Spleen (tissue), 11 donors: ENCODE measurements around the gene TMEM69. TPM values are rescaled to one million over a fixed set of nuclear protein-coding genes. Genes with fewer than 3 reads are reported as not detected.

Source experiments
- DNase-seq: peaks from one replicate; pipeline ENCODE4 v3.0.0-alpha.2; 2020
- H3K27ac ChIP-seq, 8 donors: fragments of 200-600 bp; sonication (generic) in 7 of 8; 1 replicate in 4 of 8; 2 replicates in 4 of 8; pipeline versions ENCODE4 v1.5.0 to v1.8.0; 2016 to 2021; ENCODE audit warnings: inconsistent platforms in 4 of 8, mild to moderate bottlenecking in 4 of 8, moderate library complexity in 1 of 8
- H3K27me3 ChIP-seq, 7 donors: fragments of 200-600 bp; sonication (generic) in 6 of 7; replicated peaks in 1 of 7; 1 replicate in 4 of 7; 2 replicates in 3 of 7; pipeline versions ENCODE4 v1.5.0 to v1.8.0; 2016 to 2021; ENCODE audit warnings: inconsistent platforms in 3 of 7, mild to moderate bottlenecking in 1 of 7
- H3K36me3 ChIP-seq, 6 donors: fragments of 200-600 bp; sonication (generic) in 5 of 6; 1 replicate in 4 of 6; 2 replicates in 2 of 6; pipeline versions ENCODE4 v1.5.0 to v1.8.0; 2016 to 2021; ENCODE audit warnings: inconsistent platforms in 2 of 6
- H3K4me1 ChIP-seq, 6 donors: fragments of 200-600 bp; sonication (generic) in 5 of 6; 1 replicate in 3 of 6; 2 replicates in 3 of 6; pipeline versions ENCODE4 v1.5.0 to v1.8.0; 2016 to 2021; ENCODE audit warnings: inconsistent platforms in 3 of 6
- H3K4me3 ChIP-seq, 8 donors: fragments of 200-600 bp; sonication (generic) in 7 of 8; 1 replicate in 4 of 8; 2 replicates in 4 of 8; pipeline versions ENCODE4 v1.5.0 to v1.8.0; 2016 to 2021; ENCODE audit warnings: inconsistent platforms in 4 of 8, mild to moderate bottlenecking in 4 of 8, moderate library complexity in 2 of 8
- H3K9me3 ChIP-seq, 8 donors: fragments of 200-600 bp; sonication (generic) in 7 of 8; 1 replicate in 4 of 8; 2 replicates in 4 of 8; pipeline versions ENCODE4 v1.5.0 to v1.8.0; 2016 to 2021; ENCODE audit warnings: inconsistent platforms in 4 of 8
- POLR2A ChIP-seq, 3 donors: fragments of 450-650 bp; IDR thresholded peaks; one replicate each; pipeline ENCODE4 v1.5.1; 2017; ENCODE audit warnings: antibody characterized with exemption in 3 of 3, mild to moderate bottlenecking in 1 of 3
- POLR2AphosphoS5 ChIP-seq, 3 donors: sonication (generic); formaldehyde crosslinking; IDR thresholded peaks; one replicate each; pipeline ENCODE4 v1.5.1; 2017; ENCODE audit warnings: antibody characterized with exemption in 3 of 3
- WGBS, 5 donors: extraction: QIAGEN DNeasy Blood & Tissue Kit in 3 of 5; methylation state at CpG; one replicate each; pipeline versions ENCODE4 v1.1.5 to v1.1.7; 2013 to 2018; 5-methylcytosine and 5-hydroxymethylcytosine counted together
- intact Hi-C: fragments of 100-400 bp; cut with DNase I; formaldehyde crosslinking; loops from one replicate; pipeline ENCODE4 v1.15.0; 2023; ENCODE audit warnings: low total_unique reads
- polyA plus RNA-seq, 3 donors: library from polyadenylated mRNA; stranded (reverse); fragments of 200-250 nt; gene quantifications; one replicate each; pipeline ENCODE4 v1.2.1, GENCODE V29; 2013
- total RNA-seq, 7 donors: library from RNA; depleted of rRNA in 3 of 7; stranded (reverse); fragments of >200 nt in 3 of 7; fragmentation: NEBNext Ultra II Directional in 4 of 7; extraction: Animal tissue kit (Norgen Biotek cat#: 25700) in 4 of 7; gene quantifications; one replicate each; pipeline versions ENCODE4 v1.1.0 to v1.2.1, GENCODE V29; 2016 to 2021
- TF ChIP-seq, protein P1 (sequence below), 11 experiments: fragments of 200-600 bp in 7 of 11; fragments of 450-650 bp in 4 of 11; sonication (generic) in 4 of 11; IDR thresholded peaks in 8 of 11; conservative IDR thresholded peaks in 3 of 11; 1 replicate in 7 of 11; 2 replicates in 4 of 11; pipeline versions ENCODE4 v1.4.0 to v1.8.0; 2016 to 2021; ENCODE audit warnings: antibody characterized with exemption in 11 of 11, inconsistent platforms in 4 of 11, mild to moderate bottlenecking in 1 of 11
- donor health status: healthy with polysubstance abuse.
- donor health status: DM: no; HTN: no; CAD: no; lungs with moderate emphysema.
- donor health status: DM: no; HTN: no; CAD: no.
- donor health status: Bipolar disorder and iron deficiency.
- donor health status: healthy.
- donor health status: DM: no; HTN: no; CAD: no.
- donor health status: DM: yes; HTN: yes; CAD: no.

Gene TMEM69
- total and polyA plus RNA-seq, 10 donors: 16.4 to 32.7 (median 20.3) TPM

DNA sequence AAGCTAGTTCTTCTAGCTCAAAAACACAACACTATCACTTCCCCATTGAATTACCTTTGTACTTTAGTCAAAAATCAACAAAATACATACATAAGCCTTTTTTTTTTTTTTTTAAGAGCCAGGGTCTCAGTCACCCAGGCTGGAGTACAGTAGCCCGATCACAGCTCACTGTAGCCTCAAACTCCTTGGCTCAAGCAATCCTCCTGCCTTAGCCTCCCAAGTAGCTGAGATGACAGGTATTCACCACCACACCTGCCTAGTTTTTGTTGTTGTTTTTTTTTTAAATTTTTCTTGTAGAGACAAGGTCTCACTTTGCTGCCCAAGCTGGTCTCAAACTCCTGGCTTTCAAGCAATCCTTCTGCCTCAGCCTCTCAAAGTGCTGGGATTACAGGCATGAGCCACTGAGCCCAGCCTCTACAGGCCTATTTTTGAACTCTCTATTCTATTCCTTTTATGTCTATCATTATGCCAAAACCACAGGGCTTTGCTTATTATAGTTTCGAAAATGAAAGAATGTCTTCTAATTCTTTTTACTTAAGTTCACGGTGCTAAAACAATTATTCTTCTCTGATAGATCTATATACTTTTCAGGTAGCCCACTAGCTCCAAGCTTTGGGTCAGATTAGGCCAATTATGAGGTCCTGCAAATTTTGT lies 31.3 kb upstream of the TMEM69 start:
- 92 to 97% (median 94%) methylated on average over 3 of the region's 3 CpGs for WGBS, 5 donors
- Histone ChIP-seq H3K27me3 (no peaks in the 10 kb centered on the region), H3K9me3 (no peaks in the 10 kb centered on the region), H3K4me1 (peaks cover 0 to 5% (median 0%) of the 10 kb centered on the region in 6 donors), H3K36me3 (peaks cover 9 to 100% (median 88%) of the 10 kb centered on the region in 6 donors), H3K27ac (no peak overlapping the region), H3K4me3 (no peak overlapping the region)
- no peak for TF ChIP-seq POLR2A (IDR thresholded peaks at IDR 0.05)
- DNase-seq: no peak
- intact Hi-C loops: no loop called here

DNA sequence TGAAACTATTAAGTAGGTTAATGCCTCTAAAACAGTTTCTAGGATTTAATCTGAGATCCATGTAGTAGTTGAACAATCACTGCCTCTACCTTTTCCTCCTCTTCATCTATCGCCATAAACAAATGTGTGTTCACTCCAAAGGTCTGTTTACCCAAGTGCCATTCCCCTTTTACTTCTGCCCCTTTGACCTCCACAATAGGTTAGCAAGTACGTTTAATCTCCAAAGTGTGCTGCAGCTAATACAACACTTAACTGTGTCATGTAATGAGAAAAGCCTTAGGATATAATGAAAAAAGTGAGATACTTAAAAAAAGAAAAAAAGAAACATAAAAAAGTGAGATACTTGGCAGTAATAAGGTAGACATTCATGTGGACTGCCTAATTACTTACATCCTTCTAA lies 29.8 kb upstream of the TMEM69 start:
- 85 to 90% (median 87%) methylated on average over 2 of the region's 2 CpGs for WGBS, 5 donors
- no peaks in the 10 kb centered on the region for H3K9me3 ChIP-seq
- TF ChIP-seq POLR2AphosphoS5 (IDR thresholded peaks at IDR 0.05): no peak
- no peak overlapping the region for H3K27ac ChIP-seq
- H3K36me3 ChIP-seq: peaks cover 9 to 91% (median 74%) of the 10 kb centered on the region in 6 donors
- H3K4me3 ChIP-seq: no peak overlapping the region
- no peak for DNase-seq
- H3K4me1 ChIP-seq: peaks cover 0 to 14% (median 2%) of the 10 kb centered on the region in 6 donors
- intact Hi-C loops: no loop called here
- H3K27me3 ChIP-seq: no peaks in the 10 kb centered on the region

DNA sequence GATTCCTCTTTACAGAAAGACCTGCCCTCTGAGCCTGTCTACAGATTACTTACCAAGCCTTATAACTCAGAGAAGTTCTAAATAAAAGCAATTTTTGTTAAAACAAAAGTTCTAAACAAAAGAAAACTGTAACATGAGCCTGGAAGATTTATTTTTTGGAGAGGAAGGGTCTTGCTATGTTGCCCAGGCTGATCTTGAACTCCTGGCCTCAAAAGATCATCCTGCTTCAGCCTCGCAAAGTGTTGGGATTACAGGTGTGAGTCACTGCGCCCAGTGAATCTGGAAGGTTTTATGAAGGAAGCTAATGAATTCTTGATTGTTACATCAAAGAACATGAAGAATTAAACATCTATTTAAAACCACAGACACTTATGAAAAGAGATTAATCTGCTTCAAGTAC lies 28.8 kb upstream of the TMEM69 start:
- 95 to 99% (median 96%) methylated on average over 2 of the region's 2 CpGs for WGBS, 5 donors

DNA sequence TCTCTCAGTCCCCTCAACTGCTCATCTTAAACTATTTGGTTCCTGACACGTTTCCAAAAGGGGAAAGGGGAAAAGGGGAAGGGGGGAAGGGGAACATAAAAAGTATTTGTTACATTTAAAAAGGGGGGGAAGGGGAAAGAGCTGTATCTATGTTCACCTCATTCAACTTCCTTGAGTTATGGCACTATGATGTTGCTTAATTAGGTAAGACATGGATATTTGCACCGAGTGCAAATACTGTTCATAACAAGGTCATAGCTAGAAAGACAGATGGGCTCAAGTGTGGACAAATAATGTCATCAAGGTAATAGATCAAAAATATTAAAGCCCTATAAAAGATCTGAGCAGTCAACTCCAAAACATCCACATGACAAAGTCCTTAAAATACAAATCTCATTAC lies 27.6 kb upstream of the TMEM69 start:
- WGBS, 5 donors: 46 to 81% (median 62%) methylated on average over 2 of the region's 2 CpGs
- Histone ChIP-seq H3K4me3 (no peak overlapping the region), H3K27me3 (no peaks in the 10 kb centered on the region)

More for the DNA sequence above, 28.8 kb upstream of the TMEM69 start:
- Histone ChIP-seq H3K4me3 (no peak overlapping the region), H3K27me3 (no peaks in the 10 kb centered on the region), H3K4me1 (peaks cover 0 to 20% (median 2%) of the 10 kb centered on the region in 6 donors), H3K27ac (no peak overlapping the region), H3K36me3 (peaks cover 9 to 84% (median 63%) of the 10 kb centered on the region in 6 donors), H3K9me3 (no peaks in the 10 kb centered on the region)
- intact Hi-C loops: no loop called here
- no peak for TF ChIP-seq POLR2A (IDR thresholded peaks at IDR 0.05)
- TF ChIP-seq, protein P1, sequence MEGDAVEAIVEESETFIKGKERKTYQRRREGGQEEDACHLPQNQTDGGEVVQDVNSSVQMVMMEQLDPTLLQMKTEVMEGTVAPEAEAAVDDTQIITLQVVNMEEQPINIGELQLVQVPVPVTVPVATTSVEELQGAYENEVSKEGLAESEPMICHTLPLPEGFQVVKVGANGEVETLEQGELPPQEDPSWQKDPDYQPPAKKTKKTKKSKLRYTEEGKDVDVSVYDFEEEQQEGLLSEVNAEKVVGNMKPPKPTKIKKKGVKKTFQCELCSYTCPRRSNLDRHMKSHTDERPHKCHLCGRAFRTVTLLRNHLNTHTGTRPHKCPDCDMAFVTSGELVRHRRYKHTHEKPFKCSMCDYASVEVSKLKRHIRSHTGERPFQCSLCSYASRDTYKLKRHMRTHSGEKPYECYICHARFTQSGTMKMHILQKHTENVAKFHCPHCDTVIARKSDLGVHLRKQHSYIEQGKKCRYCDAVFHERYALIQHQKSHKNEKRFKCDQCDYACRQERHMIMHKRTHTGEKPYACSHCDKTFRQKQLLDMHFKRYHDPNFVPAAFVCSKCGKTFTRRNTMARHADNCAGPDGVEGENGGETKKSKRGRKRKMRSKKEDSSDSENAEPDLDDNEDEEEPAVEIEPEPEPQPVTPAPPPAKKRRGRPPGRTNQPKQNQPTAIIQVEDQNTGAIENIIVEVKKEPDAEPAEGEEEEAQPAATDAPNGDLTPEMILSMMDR (IDR thresholded peaks at IDR 0.05 in 8 of 11, conservative IDR thresholded peaks at IDR 0.05 in 3 of 11): no peak
- TF ChIP-seq POLR2AphosphoS5 (IDR thresholded peaks at IDR 0.05): no peak
- DNase-seq: no peak

DNA sequence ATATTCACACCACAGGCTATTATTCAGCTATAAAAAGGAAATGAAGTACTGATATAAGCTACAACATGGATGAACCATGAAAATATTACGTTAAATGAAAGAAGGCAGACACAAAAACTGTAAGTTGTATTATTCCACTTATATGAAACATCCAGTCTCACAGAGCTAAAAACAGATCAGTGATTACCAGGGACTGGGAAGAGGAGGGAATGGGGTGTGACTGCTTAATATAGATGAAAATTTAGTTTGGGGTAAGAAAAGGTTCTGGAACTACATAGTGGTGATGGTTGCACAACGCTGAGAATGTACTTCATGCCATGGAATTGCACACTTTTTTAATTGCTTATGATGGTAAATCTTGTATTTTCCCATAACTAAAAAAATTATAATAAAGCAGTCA lies 21.1 kb upstream of the TMEM69 start:
- Histone ChIP-seq H3K27ac (no peak overlapping the region), H3K9me3 (no peaks in the 10 kb centered on the region), H3K27me3 (no peaks in the 10 kb centered on the region), H3K4me3 (no peak overlapping the region), H3K4me1 (peaks cover 13 to 92% (median 42%) of the 10 kb centered on the region in 6 donors), H3K36me3 (peaks cover 0 to 34% (median 0%) of the 10 kb centered on the region in 6 donors)
- no peak for DNase-seq
- WGBS, 5 donors: 88 to 96% (median 91%) methylated on average over 2 of the region's 2 CpGs
- no peak for TF ChIP-seq POLR2A (IDR thresholded peaks at IDR 0.05)
- TF ChIP-seq, protein P1 (IDR thresholded peaks at IDR 0.05 in 8 of 11, conservative IDR thresholded peaks at IDR 0.05 in 3 of 11): no peak
- TF ChIP-seq POLR2AphosphoS5 (IDR thresholded peaks at IDR 0.05): no peak
- intact Hi-C loops: no loop called here

More for the DNA sequence above, 27.6 kb upstream of the TMEM69 start:
- H3K4me1 ChIP-seq: peaks cover 0 to 32% (median 2%) of the 10 kb centered on the region in 6 donors
- peaks cover 3 to 84% (median 52%) of the 10 kb centered on the region in 6 donors for H3K36me3 ChIP-seq
- H3K9me3 ChIP-seq: no peaks in the 10 kb centered on the region
- no peak for DNase-seq
- no peak overlapping the region for H3K27ac ChIP-seq
- TF ChIP-seq POLR2A (IDR thresholded peaks at IDR 0.05) (no peak), POLR2AphosphoS5 (IDR thresholded peaks at IDR 0.05) (no peak)
- TF ChIP-seq, protein P1 (IDR thresholded peaks at IDR 0.05 in 8 of 11, conservative IDR thresholded peaks at IDR 0.05 in 3 of 11): no peak
- intact Hi-C loops: no loop called here
